GM12878 (cell line): ENCODE data around the gene NPHP1.

Experiments
- BHLHE40 ChIP-seq, 2 experiments: fragments of 450-650 bp in 1 of 2; IDR thresholded peaks; 2 replicates each; pipeline ENCODE4 v1.6.1; 2011 to 2017; ENCODE audit warnings: low read depth in 2 of 2, borderline replicate concordance in 1 of 2, improper control_type of control experiment in 1 of 2, low read length in 1 of 2, mild to moderate bottlenecking in 1 of 2
- CEBPB ChIP-seq, 2 experiments: fragments of 150-350 bp in 1 of 2; IDR thresholded peaks; 2 replicates each; pipeline ENCODE4 v1.6.1; 2012 to 2014; ENCODE audit warnings: low read depth in 2 of 2, low read length in 2 of 2, borderline replicate concordance in 1 of 2, inconsistent platforms in 1 of 2
- CTCF ChIP-seq, 3 experiments: IDR thresholded peaks in 2 of 3; conservative IDR thresholded peaks in 1 of 3; 2 replicates each; pipeline ENCODE4 v1.5.1; 2011; ENCODE audit warnings: low read depth in 3 of 3, low read length in 3 of 3, mild to moderate bottlenecking in 3 of 3, control low read depth in 2 of 3, moderate library complexity in 2 of 3, inconsistent platforms in 1 of 3, mixed read lengths in 1 of 3; ENCODE audit not compliant: control insufficient read depth in 2 of 3, insufficient read depth in 1 of 3; ENCODE audit errors: extremely low read depth in 1 of 3

GRCh38 chr2:110182449-110182848, 22.4 kb downstream of the NPHP1 start:
- TF ChIP-seq CTCF (IDR thresholded peaks at IDR 0.05 in 2 of 3, conservative IDR thresholded peaks at IDR 0.05 in 1 of 3; ENCODE audit: control insufficient read depth in 2 of 3, extremely low read depth in 1 of 3, insufficient read depth in 1 of 3, low read depth in 3 of 3, low read length in 3 of 3), result no peak
- TF ChIP-seq CEBPB (IDR thresholded peaks at IDR 0.05; ENCODE audit: borderline replicate concordance in 1 of 2, low read depth in 2 of 2, low read length in 2 of 2), result no peak
- no peak for TF ChIP-seq BHLHE40 (IDR thresholded peaks at IDR 0.05; ENCODE audit: borderline replicate concordance in 1 of 2, low read depth in 2 of 2, low read length in 1 of 2)
